ENCODE measurements around the gene CHCT1. TPM values are rescaled to one million over a fixed set of nuclear protein-coding genes. Genes with fewer than 3 reads are reported as not detected.

The CHCT1 gene
- total RNA-seq, 4 donors from 2014 or later, result not detected

DNA sequence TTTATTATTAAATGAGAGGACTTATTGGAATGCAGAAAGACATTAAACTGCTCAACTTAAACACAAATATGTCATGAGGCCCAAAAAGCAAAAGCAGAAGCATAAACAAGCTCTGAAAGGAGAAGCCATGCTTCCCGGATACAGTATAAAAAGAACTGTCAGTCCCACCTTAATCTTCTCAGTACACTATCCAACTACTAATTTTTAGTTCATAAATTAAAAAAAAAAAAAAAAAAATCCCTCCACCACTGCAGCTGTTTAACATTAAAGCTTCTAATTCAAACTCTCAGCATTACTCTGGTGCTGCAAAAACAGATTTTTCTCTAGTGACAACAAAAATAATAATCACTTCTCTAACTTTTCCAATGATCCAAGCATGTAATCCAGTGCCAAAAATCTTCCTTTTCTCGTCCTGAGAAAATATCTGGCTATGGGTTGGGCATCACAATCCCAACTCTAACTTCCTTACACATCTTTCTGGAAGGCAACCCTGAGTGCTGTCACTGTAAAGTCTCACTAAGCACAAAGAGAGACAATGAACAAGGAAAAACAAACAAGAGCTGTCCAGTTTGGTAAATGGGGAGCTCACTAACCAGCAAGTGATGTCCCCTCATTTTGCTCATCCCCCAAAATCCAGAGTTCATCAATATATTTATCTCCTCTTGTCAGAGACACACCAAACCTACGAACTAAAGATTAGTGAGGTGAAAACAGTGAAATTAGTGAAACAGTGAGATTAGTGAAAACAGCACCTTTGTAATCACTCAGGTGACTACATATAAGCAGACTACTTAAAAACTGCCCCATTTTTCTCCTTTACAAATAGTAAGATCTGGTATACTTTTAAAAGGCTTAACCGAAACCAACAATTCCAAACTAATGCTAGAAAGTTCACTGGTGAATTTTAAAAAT lies 35.9 kb upstream of the CHCT1 start:
- TF ChIP-seq POLR2A (IDR thresholded peaks at IDR 0.05) (no peak), CTCF (IDR thresholded peaks at IDR 0.05) (no peak)
- no peak overlapping the region for H3K4me3 ChIP-seq (ENCODE audit: low read depth, poor library complexity, severe bottlenecking)
- no peak for DNase-seq (ENCODE audit: low spot score in 2 of 2)
- intact Hi-C loops (cut with DNase I; ENCODE audit: low total_unique reads), result no loop called here
- WGBS, 2 donors, result 49 to 56% methylated on average over 4 of the region's 4 CpGs

- 89 to 93% methylated on average over 3 of the region's 3 CpGs for WGBS, 2 donors
- intact Hi-C loops (cut with DNase I; ENCODE audit: low total_unique reads), result no loop called here
- H3K4me3 ChIP-seq (ENCODE audit: low read depth, poor library complexity, severe bottlenecking), result no peak overlapping the region
- no peak for DNase-seq (ENCODE audit: low spot score in 2 of 2)
- TF ChIP-seq CTCF (IDR thresholded peaks at IDR 0.05) (no peak), POLR2A (IDR thresholded peaks at IDR 0.05) (no peak)
Measured at GRCh38 chr17:60387666-60388065, 34.6 kb upstream of the CHCT1 start.

DNA sequence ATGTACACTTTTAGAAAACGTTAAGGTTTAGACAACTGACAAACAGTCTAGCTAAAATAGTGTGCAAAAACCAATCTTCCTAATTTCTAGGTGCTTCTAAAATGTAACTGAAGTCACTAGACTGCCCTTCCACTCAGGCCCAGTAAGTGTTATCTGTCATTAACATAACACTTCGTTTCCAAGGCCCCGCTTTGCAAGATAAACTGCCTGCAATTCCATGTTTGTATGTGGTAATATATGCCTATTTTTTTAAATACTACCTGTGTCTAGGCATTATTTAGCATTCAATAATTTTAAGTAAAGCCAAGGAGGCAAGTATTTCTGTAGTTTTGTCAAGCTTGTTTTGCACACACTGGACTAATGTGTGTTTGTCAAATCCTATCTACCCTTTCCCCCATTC lies 33.5 kb upstream of the CHCT1 start:
- H3K4me3 ChIP-seq (ENCODE audit: low read depth, poor library complexity, severe bottlenecking), result no peak overlapping the region
- DNase-seq (ENCODE audit: low spot score in 2 of 2), result no peak
- 61 to 69% methylated on average over 3 of the region's 3 CpGs for WGBS, 2 donors
- TF ChIP-seq POLR2A (IDR thresholded peaks at IDR 0.05) (no peak), CTCF (IDR thresholded peaks at IDR 0.05) (no peak)
- intact Hi-C loops (cut with DNase I; ENCODE audit: low total_unique reads), result no loop called here

- WGBS, 2 donors, result 20 to 32% methylated on average over 2 of the region's 2 CpGs
- no peak for TF ChIP-seq POLR2A (IDR thresholded peaks at IDR 0.05)
- no peak for TF ChIP-seq CTCF (IDR thresholded peaks at IDR 0.05)
- no peak for DNase-seq (ENCODE audit: low spot score in 2 of 2)
- intact Hi-C loops (cut with DNase I; ENCODE audit: low total_unique reads), result no loop called here
- no peak overlapping the region for H3K4me3 ChIP-seq (ENCODE audit: low read depth, poor library complexity, severe bottlenecking)
Measured at GRCh38 chr17:60390186-60390585, 32.1 kb upstream of the CHCT1 start.

DNA sequence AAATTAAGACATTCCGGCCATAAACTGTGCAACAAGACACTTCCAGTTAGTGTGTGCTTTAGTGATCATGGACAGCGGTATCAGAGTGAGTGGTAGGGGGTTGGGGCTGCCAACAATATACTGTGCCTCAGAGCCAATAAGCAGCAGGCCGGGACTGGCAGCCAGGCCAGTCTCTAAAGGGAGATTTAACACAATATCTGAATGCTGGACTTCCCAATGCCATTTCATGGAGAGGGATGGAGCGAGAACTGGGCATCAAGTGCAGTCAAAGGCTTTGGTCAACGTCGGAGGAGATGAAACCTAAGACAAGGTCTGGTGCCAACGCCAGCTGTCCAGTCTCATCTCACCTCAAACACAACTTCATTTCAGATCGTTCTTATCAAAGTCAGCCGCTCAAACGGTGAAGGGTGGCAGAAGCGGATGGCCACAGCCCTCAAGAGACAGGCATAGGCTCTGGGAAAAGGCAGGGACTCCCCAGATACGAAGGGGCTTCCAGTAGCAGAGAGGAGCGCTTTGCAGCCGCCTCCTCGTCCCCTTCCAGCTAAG lies 31.3 kb upstream of the CHCT1 start:
- WGBS, 2 donors, result 2 to 3% methylated on average over 15 of the region's 15 CpGs
- DNase-seq (ENCODE audit: low spot score in 2 of 2), result peak; percentile 31 to 87
- intact Hi-C loops (cut with DNase I; ENCODE audit: low total_unique reads), result no loop called here
- H3K4me3 ChIP-seq (ENCODE audit: low read depth, poor library complexity, severe bottlenecking), result peak overlapping the region; percentile 91
- TF ChIP-seq CTCF (IDR thresholded peaks at IDR 0.05) (no peak), POLR2A (IDR thresholded peaks at IDR 0.05) (no peak)

Measured in lower leg skin (tissue), 4 donors.